Measurements from ENCODE around the gene PITHD1.

DNA sequence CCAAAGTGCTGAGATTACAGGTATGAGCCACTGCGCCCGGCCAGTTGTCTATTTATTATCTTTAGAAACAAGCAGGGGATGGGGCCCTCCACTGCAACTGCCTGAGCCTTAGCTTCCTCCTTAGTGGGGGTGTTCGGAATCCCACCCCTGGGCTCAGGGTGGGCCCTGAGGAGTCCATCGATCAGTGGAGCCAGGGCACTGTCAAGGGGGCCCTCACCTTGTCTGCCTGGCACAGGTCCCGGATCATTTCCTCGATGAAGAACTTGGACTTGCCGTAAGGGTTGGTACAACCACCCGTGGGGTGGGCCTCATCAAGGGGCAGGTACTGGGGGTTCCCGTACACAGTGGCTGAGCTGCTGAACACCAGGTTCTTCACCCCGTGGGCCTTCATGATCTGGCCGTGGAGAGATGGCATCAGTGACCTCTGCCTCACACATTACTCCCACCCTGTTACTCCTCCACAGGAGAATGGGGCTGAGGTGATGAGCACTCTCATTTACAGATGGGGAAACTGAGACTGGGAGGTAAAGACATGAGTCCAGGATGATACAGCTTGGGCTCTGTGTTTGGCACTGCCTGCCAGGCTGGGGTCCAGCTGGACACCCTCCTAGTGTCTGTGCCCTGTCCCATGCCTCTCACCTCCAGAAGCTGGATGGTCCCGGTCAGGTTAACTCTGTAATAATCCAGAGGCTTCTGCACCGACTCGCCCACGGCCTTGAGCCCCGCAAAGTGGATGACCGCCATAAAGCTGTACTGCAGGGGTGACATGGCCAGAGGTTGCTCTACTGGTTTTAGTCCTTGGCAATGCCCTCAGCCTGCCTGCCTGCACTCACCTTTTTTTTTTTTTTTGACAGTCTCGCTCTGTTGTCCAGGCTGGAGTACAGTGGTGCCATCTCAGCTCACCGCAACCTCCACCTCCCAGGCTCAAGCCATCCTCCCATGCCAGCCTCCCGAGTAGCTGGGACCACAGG is 19.5 kb downstream of the PITHD1 start:
- TF ChIP-seq, protein P1, sequence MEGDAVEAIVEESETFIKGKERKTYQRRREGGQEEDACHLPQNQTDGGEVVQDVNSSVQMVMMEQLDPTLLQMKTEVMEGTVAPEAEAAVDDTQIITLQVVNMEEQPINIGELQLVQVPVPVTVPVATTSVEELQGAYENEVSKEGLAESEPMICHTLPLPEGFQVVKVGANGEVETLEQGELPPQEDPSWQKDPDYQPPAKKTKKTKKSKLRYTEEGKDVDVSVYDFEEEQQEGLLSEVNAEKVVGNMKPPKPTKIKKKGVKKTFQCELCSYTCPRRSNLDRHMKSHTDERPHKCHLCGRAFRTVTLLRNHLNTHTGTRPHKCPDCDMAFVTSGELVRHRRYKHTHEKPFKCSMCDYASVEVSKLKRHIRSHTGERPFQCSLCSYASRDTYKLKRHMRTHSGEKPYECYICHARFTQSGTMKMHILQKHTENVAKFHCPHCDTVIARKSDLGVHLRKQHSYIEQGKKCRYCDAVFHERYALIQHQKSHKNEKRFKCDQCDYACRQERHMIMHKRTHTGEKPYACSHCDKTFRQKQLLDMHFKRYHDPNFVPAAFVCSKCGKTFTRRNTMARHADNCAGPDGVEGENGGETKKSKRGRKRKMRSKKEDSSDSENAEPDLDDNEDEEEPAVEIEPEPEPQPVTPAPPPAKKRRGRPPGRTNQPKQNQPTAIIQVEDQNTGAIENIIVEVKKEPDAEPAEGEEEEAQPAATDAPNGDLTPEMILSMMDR (IDR thresholded peaks at IDR 0.05), result no peak
- no peak for TF ChIP-seq POLR2A (IDR thresholded peaks at IDR 0.05)
